Prostate gland (tissue), 2 donors: Measurements from ENCODE around the gene GLIS2. TPM values are rescaled to one million over a fixed set of nuclear protein-coding genes. Genes with fewer than 3 reads are reported as not detected.

ENCODE experiments used
- DNase-seq: peaks from one replicate; pipeline ENCODE4 v3.0.0-alpha.2; 2019; ENCODE audit warnings: low spot score
- H3K27ac ChIP-seq, 2 donors: fragments of 200-600 bp; sonication (generic); 2 replicates each; pipeline ENCODE4 v1.5.1; 2017 to 2019
- H3K27me3 ChIP-seq: fragments of 200-600 bp; sonication (generic); replicated peaks from 2 replicates; pipeline ENCODE4 v1.5.1; 2019; ENCODE audit not compliant: insufficient read depth
- H3K36me3 ChIP-seq, 2 donors: fragments of 200-600 bp; sonication (generic); 1 replicate in 1 of 2; 2 replicates in 1 of 2; pipeline versions ENCODE4 v1.5.1 to v1.8.1; 2017 to 2019
- H3K4me1 ChIP-seq: fragments of 200-600 bp; sonication (generic); replicated peaks from 2 replicates; pipeline ENCODE4 v1.5.1; 2019
- H3K4me3 ChIP-seq, 2 donors: fragments of 200-600 bp; sonication (generic); 2 replicates each; pipeline ENCODE4 v1.5.1; 2017 to 2019
- H3K9me3 ChIP-seq: fragments of 200-600 bp; sonication (generic); 2 replicates; pipeline ENCODE4 v1.5.1; 2017
- POLR2A ChIP-seq: fragments of 450-650 bp; IDR thresholded peaks from one replicate; pipeline ENCODE4 v1.6.1; 2016; ENCODE audit warnings: antibody characterized with exemption, mild to moderate bottlenecking
- POLR2AphosphoS5 ChIP-seq: sonication (generic); formaldehyde crosslinking; IDR thresholded peaks from one replicate; pipeline ENCODE4 v1.6.1; 2017; ENCODE audit warnings: antibody characterized with exemption
- WGBS: methylation state at CpG from one replicate; pipeline ENCODE4 v1.1.5; 2018; 5-methylcytosine and 5-hydroxymethylcytosine counted together
- intact Hi-C: fragments of 100-400 bp; cut with DNase I; formaldehyde crosslinking; loops from one replicate; pipeline ENCODE4 v1.14.2; 2022
- total RNA-seq, 2 donors: library from RNA; depleted of rRNA; stranded (reverse); fragments of >200 nt; gene quantifications; one replicate each; pipeline ENCODE4 v1.1.0, GENCODE V29; 2016
- TF ChIP-seq, protein P1 (sequence below), 4 experiments: fragments of 200-600 bp in 2 of 4; fragments of 450-650 bp in 2 of 4; sonication (generic) in 2 of 4; IDR thresholded peaks; 1 replicate in 3 of 4; 2 replicates in 1 of 4; pipeline ENCODE4 v1.5.1; 2016 to 2019; ENCODE audit warnings: antibody characterized with exemption in 4 of 4, mild to moderate bottlenecking in 2 of 4, moderate library complexity in 2 of 4

GLIS2 gene
- total RNA-seq, 2 donors from 2014 or later: 3.8 to 10.5 TPM

- WGBS: 12% methylated on average over 11 of the region's 12 CpGs
- TF ChIP-seq POLR2A (peak; percentile 8), POLR2AphosphoS5 (peak; percentile 20)
- TF ChIP-seq, protein P1, sequence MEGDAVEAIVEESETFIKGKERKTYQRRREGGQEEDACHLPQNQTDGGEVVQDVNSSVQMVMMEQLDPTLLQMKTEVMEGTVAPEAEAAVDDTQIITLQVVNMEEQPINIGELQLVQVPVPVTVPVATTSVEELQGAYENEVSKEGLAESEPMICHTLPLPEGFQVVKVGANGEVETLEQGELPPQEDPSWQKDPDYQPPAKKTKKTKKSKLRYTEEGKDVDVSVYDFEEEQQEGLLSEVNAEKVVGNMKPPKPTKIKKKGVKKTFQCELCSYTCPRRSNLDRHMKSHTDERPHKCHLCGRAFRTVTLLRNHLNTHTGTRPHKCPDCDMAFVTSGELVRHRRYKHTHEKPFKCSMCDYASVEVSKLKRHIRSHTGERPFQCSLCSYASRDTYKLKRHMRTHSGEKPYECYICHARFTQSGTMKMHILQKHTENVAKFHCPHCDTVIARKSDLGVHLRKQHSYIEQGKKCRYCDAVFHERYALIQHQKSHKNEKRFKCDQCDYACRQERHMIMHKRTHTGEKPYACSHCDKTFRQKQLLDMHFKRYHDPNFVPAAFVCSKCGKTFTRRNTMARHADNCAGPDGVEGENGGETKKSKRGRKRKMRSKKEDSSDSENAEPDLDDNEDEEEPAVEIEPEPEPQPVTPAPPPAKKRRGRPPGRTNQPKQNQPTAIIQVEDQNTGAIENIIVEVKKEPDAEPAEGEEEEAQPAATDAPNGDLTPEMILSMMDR (IDR thresholded peaks at IDR 0.05): no peak
- Histone ChIP-seq H3K4me3 (no peak overlapping the region), H3K27me3 (no peaks in the 10 kb centered on the region), H3K4me1 (peaks cover 17% of the 10 kb centered on the region), H3K36me3 (no peaks in the 10 kb centered on the region), H3K9me3 (no peaks in the 10 kb centered on the region), H3K27ac (peak overlapping the region; percentile 70 to 75)
- intact Hi-C loops: no loop called here
- DNase-seq: no peak
These were observed 8.1 kb downstream of the GLIS2 start for GRCh38 chr16:4323845-4324488.

GRCh38 chr16:4324492-4325252 is 8.8 kb downstream of the GLIS2 start:
- Histone ChIP-seq H3K36me3 (no peaks in the 10 kb centered on the region), H3K4me1 (peaks cover 17% of the 10 kb centered on the region), H3K4me3 (no peak overlapping the region), H3K27me3 (no peaks in the 10 kb centered on the region), H3K9me3 (no peaks in the 10 kb centered on the region), H3K27ac (peak overlapping the region; percentile 70 to 75)
- WGBS: 58% methylated on average over 22 of the region's 22 CpGs
- TF ChIP-seq POLR2A (no peak), POLR2AphosphoS5 (no peak)
- TF ChIP-seq, protein P1 (IDR thresholded peaks at IDR 0.05): no peak
- intact Hi-C loops: no loop called here
- DNase-seq: no peak

- no peak for TF ChIP-seq POLR2AphosphoS5
- TF ChIP-seq, protein P1 (IDR thresholded peaks at IDR 0.05): no peak
- TF ChIP-seq POLR2A: no peak
- 77% methylated on average over 6 of the region's 6 CpGs for WGBS
- no peaks in the 10 kb centered on the region for H3K36me3 ChIP-seq
- peak overlapping the region; percentile 3 to 75 for H3K27ac ChIP-seq
- H3K27me3 ChIP-seq: no peaks in the 10 kb centered on the region
- no peaks in the 10 kb centered on the region for H3K9me3 ChIP-seq
- H3K4me3 ChIP-seq: no peak overlapping the region
- H3K4me1 ChIP-seq: peaks cover 14% of the 10 kb centered on the region
- intact Hi-C loops: no loop called here
- DNase-seq: no peak
These were observed 9.4 kb downstream of the GLIS2 start for GRCh38 chr16:4325253-4325758.

- H3K4me3 ChIP-seq: peak overlapping the region; percentile 27 to 40
- DNase-seq: no peak
- peak overlapping the region; percentile 65 to 73 for H3K27ac ChIP-seq
- no peaks in the 10 kb centered on the region for H3K27me3 ChIP-seq
- H3K9me3 ChIP-seq: no peaks in the 10 kb centered on the region
- intact Hi-C loops: loop anchor here (2.0 kb wide), 2 partner anchors 39 to 127 kb away; no protein-coding TSS in a partner anchor
- WGBS: 3% methylated on average over 33 of the region's 57 CpGs
- H3K36me3 ChIP-seq: no peaks in the 10 kb centered on the region
- TF ChIP-seq, protein P1 (IDR thresholded peaks at IDR 0.05): no peak
- TF ChIP-seq POLR2A (no peak), POLR2AphosphoS5 (no peak)
- peaks cover 9% of the 10 kb centered on the region for H3K4me1 ChIP-seq
These were observed 11.6 kb downstream of the GLIS2 start for GRCh38 chr16:4327386-4328045.
